GM12878 (cell line): ENCODE measurements around the gene TSPYL4. TPM values are rescaled to one million over a fixed set of nuclear protein-coding genes. Genes with fewer than 3 reads are reported as not detected.
A peak's percentile ranks its signal among the peaks of the same experiment; 100 is the strongest.

Experiments
- ATAC-seq: fragments of 200-7000 bp; cut with Tn5 transposase; 3 replicates; pipeline ENCODE4 v1.9.1; 2020; ENCODE audit warnings: mild to moderate bottlenecking, moderate library complexity
- BruUV-seq: library from RNA; stranded (reverse); fragments of 400-500 nt; replicated peaks from 2 replicates; lab custom pipeline; 2021; lab: Mats Ljungman, UMichigan
- CTCF ChIA-PET: fragments of 300-600 bp; sonication (Branson Sonifier 250); formaldehyde crosslinking; extraction: SDS; loops from one replicate; lab custom pipeline; 2021; ENCODE audit warnings: inconsistent platforms; lab: Yijun Ruan, JAX
- POLR2A ChIA-PET: fragments of 350-600 bp; formaldehyde crosslinking; extraction: SDS; loops from one replicate; lab custom pipeline; 2021; ENCODE audit warnings: inconsistent platforms; lab: Charles Lee
- RAD21 ChIA-PET: fragments of 300-600 bp; sonication (Branson Sonifier 250); formaldehyde crosslinking; loops from one replicate; lab custom pipeline; 2023; ENCODE audit warnings: antibody characterized with exemption; ENCODE audit not compliant: unreplicated experiment; lab: Charles Lee
- SMC1A ChIA-PET: fragments of 300-600 bp; sonication (Branson Sonifier 250); formaldehyde crosslinking; loops from one replicate; lab custom pipeline; 2023; ENCODE audit not compliant: unreplicated experiment, uncharacterized antibody; lab: Charles Lee
- DNase-seq: peaks from one replicate; pipeline ENCODE4 v3.0.0-alpha.2; 2011; ENCODE audit warnings: low read depth, low spot score
- FAIRE-seq: peaks from 3 replicates; lab custom pipeline; 2011; peaks lifted over from hg19 to GRCh38; lab: Jason Lieb, UNC
- H2AFZ ChIP-seq: 2 replicates; pipeline ENCODE4 v1.6.0; 2011; ENCODE audit warnings: low read depth, low read length, control low read depth; ENCODE audit not compliant: control insufficient read depth
- H3K27ac ChIP-seq: 2 replicates; pipeline ENCODE4 v1.5.1; 2011; ENCODE audit warnings: control low read depth; ENCODE audit not compliant: control insufficient read depth, insufficient read depth
- H3K27me3 ChIP-seq, 2 experiments: replicated peaks in 1 of 2; 2 replicates each; pipeline versions ENCODE4 v1.6.0 to v1.6.1; 2011; ENCODE audit warnings: low read length in 1 of 2; ENCODE audit not compliant: control insufficient read depth in 2 of 2, insufficient read depth in 2 of 2
- H3K36me3 ChIP-seq, 2 experiments: 2 replicates each; pipeline ENCODE4 v1.5.1; 2011; ENCODE audit warnings: low read length in 1 of 2; ENCODE audit not compliant: control insufficient read depth in 2 of 2, insufficient read depth in 2 of 2
- H3K4me1 ChIP-seq: 2 replicates; pipeline ENCODE4 v1.6.1; 2011; ENCODE audit warnings: mild to moderate bottlenecking, low read length, moderate library complexity, mixed read lengths; ENCODE audit not compliant: control insufficient read depth, insufficient read depth
- H3K4me2 ChIP-seq: 2 replicates; pipeline ENCODE4 v1.6.0; 2011; ENCODE audit warnings: control low read depth; ENCODE audit not compliant: control insufficient read depth, insufficient read depth
- H3K4me3 ChIP-seq: fragments of 200-600 bp; sonication (generic); 2 replicates; pipeline ENCODE4 v1.5.1; 2016
- H3K79me2 ChIP-seq: 2 replicates; pipeline ENCODE4 v1.6.0; 2011; ENCODE audit warnings: low read length; ENCODE audit not compliant: control insufficient read depth, insufficient read depth
- H3K9ac ChIP-seq: 2 replicates; pipeline ENCODE4 v1.8.0; 2011; ENCODE audit warnings: low read length, control low read depth, mixed read lengths; ENCODE audit not compliant: control insufficient read depth, insufficient read depth
- H3K9me3 ChIP-seq: replicated peaks from 3 replicates; pipeline ENCODE4 v1.5.1; 2011; ENCODE audit warnings: mild to moderate bottlenecking, low read length; ENCODE audit not compliant: control insufficient read depth, insufficient read depth
- H4K20me1 ChIP-seq: 2 replicates; pipeline ENCODE4 v1.6.0; 2011; ENCODE audit not compliant: control insufficient read depth, insufficient read depth
- BHLHE40 ChIP-seq, 2 experiments: fragments of 450-650 bp in 1 of 2; IDR thresholded peaks; 2 replicates each; pipeline ENCODE4 v1.6.1; 2011 to 2017; ENCODE audit warnings: low read depth in 2 of 2, borderline replicate concordance in 1 of 2, improper control_type of control experiment in 1 of 2, low read length in 1 of 2, mild to moderate bottlenecking in 1 of 2
- DPF2 ChIP-seq: fragments of 450-650 bp; IDR thresholded peaks from 2 replicates; pipeline ENCODE4 v1.6.1; 2017; ENCODE audit warnings: mild to moderate bottlenecking
- ETV6 ChIP-seq, 2 experiments: fragments of 450-650 bp in 1 of 2; IDR thresholded peaks in 1 of 2; conservative IDR thresholded peaks in 1 of 2; 2 replicates each; pipeline ENCODE4 v1.6.1; 2014; ENCODE audit warnings: antibody characterized with exemption in 1 of 2, borderline replicate concordance in 1 of 2, low read depth in 1 of 2, mild to moderate bottlenecking in 1 of 2, moderate library complexity in 1 of 2
- MTA2 ChIP-seq: fragments of 450-650 bp; IDR thresholded peaks from 2 replicates; pipeline ENCODE4 v1.6.1; 2016; ENCODE audit warnings: low read depth, mild to moderate bottlenecking, moderate library complexity
- MYB ChIP-seq: fragments of 150-350 bp; IDR thresholded peaks from 2 replicates; pipeline ENCODE4 v1.6.1; 2014; ENCODE audit warnings: mild to moderate bottlenecking, low read depth, low read length, borderline replicate concordance
- MYC ChIP-seq: IDR thresholded peaks from 2 replicates; pipeline ENCODE4 v1.6.1; 2011; ENCODE audit warnings: mild to moderate bottlenecking, low read length, moderate library complexity, inconsistent platforms; ENCODE audit not compliant: insufficient read depth, insufficient replicate concordance, insufficient read length, severe bottlenecking
- PAX8 ChIP-seq: fragments of 450-650 bp; IDR thresholded peaks from 2 replicates; pipeline ENCODE4 v1.6.1; 2017; ENCODE audit warnings: mild to moderate bottlenecking, moderate library complexity
- SREBF1 ChIP-seq: IDR thresholded peaks from 2 replicates; pipeline ENCODE4 v1.6.1; 2012; ENCODE audit warnings: mild to moderate bottlenecking, low read length
- SRF ChIP-seq, 2 experiments: IDR thresholded peaks; 2 replicates each; pipeline ENCODE4 v1.6.1; 2011; ENCODE audit warnings: low read depth in 2 of 2, low read length in 2 of 2, mild to moderate bottlenecking in 1 of 2, moderate library complexity in 1 of 2
- YBX1 ChIP-seq: fragments of 450-650 bp; IDR thresholded peaks from 2 replicates; pipeline ENCODE4 v1.6.1; 2016; ENCODE audit warnings: antibody characterized with exemption
- whole genome bisulfite sequencing: methylation state at CpG from one replicate; pipeline ENCODE4 v1.1.6; 2016; ENCODE audit warnings: low lambda C conversion rate; ENCODE audit not compliant: insufficient replicate concordance, insufficient coverage; ENCODE audit errors: missing lambda C conversion rate; 5-methylcytosine and 5-hydroxymethylcytosine counted together
- in situ Hi-C: fragments of 300-500 bp; cut with MboI; formaldehyde crosslinking; loops from 9 replicates; pipeline ENCODE4 v1.14.3; 2018; ENCODE audit warnings: mixed read lengths
- intact Hi-C: fragments of 100-400 bp; cut with micrococcal nuclease; formaldehyde crosslinking; loops from one replicate; pipeline ENCODE4 v1.14.2; 2022; ENCODE audit not compliant: unreplicated experiment
- polyA plus RNA-seq, 11 experiments: library from polyadenylated mRNA; depleted of rRNA in 4 of 11; unstranded in 6 of 11; stranded (reverse) in 5 of 11; fragments of >200 nt; fragmentation: Nextera tagmentation in 4 of 11; fragmentation: Illumina TruSeq in 1 of 11; extraction: Ambion mirVana in 4 of 11; extraction: Trizol in 1 of 11; gene quantifications; 1 replicate in 1 of 11; 2 replicates in 10 of 11; pipeline versions ENCODE4 v1.2.1 to v1.2.3, GENCODE V29; 2011 to 2016; ENCODE audit warnings: inconsistent platforms in 2 of 11, missing spikeins in 2 of 11, low read depth in 1 of 11
- total RNA-seq, 4 experiments: library from RNA; depleted of rRNA in 3 of 4; stranded (reverse); fragments of >200 nt in 3 of 4; fragmentation: Illumina TruSeq in 1 of 4; extraction: Trizol in 1 of 4; gene quantifications; 2 replicates each; pipeline versions ENCODE4 v1.2.1 to v1.2.3, GENCODE V29; 2013 to 2021
- TF ChIP-seq, protein P1 (sequence below): IDR thresholded peaks from 2 replicates; pipeline ENCODE4 v1.6.1; 2011; ENCODE audit warnings: low read depth, low read length, improper control_type of control experiment, borderline replicate concordance
- TF ChIP-seq, protein P2 (sequence below): IDR thresholded peaks from 2 replicates; pipeline ENCODE4 v1.6.1; 2012; ENCODE audit warnings: low read depth, low read length, improper control_type of control experiment
- TF ChIP-seq, protein P3 (sequence below): IDR thresholded peaks from 2 replicates; pipeline ENCODE4 v1.6.1; 2012; ENCODE audit warnings: low read depth, low read length, improper control_type of control experiment
- TF ChIP-seq, protein P4 (sequence below): fragments of 450-650 bp; IDR thresholded peaks from 2 replicates; pipeline ENCODE4 v1.6.1; 2017; ENCODE audit warnings: mild to moderate bottlenecking, low read depth, inconsistent platforms; ENCODE audit not compliant: poor library complexity, severe bottlenecking
- TF ChIP-seq, protein P5 (sequence below): IDR thresholded peaks from 2 replicates; pipeline ENCODE4 v1.6.1; 2011; ENCODE audit warnings: borderline replicate concordance, low read depth, mild to moderate bottlenecking, moderate library complexity, low read length; ENCODE audit not compliant: insufficient read depth, poor library complexity, severe bottlenecking

Gene TSPYL4
- total and polyA plus RNA-seq, 10 of the 15 experiments (the other 5 are each of a cell fraction or from before 2014, with no cell fraction given) = 1.5 to 27.6 (median 20.0) TPM

DNA sequence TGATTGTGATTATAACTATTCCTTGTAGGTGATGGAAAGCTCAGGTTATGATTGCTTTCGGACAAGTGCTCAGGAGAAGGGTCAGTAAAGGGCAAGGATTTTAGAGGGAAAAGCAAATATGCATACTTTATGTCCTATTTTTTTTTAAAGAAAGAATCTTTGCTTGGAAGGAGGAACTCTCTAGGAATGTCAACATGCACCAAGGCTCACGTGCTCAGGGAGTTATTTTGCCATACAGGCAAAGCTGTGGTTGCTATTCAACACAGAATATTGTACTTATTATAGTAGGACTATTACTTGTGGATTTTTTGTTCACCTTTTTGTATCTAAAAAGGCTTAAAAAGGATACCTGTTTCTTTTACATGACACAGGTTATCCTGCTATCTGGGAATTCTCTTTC, 28.8 kb upstream of the TSPYL4 start (continued):
- TF ChIP-seq, protein P1, sequence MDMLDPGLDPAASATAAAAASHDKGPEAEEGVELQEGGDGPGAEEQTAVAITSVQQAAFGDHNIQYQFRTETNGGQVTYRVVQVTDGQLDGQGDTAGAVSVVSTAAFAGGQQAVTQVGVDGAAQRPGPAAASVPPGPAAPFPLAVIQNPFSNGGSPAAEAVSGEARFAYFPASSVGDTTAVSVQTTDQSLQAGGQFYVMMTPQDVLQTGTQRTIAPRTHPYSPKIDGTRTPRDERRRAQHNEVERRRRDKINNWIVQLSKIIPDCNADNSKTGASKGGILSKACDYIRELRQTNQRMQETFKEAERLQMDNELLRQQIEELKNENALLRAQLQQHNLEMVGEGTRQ = no peak

DNA sequence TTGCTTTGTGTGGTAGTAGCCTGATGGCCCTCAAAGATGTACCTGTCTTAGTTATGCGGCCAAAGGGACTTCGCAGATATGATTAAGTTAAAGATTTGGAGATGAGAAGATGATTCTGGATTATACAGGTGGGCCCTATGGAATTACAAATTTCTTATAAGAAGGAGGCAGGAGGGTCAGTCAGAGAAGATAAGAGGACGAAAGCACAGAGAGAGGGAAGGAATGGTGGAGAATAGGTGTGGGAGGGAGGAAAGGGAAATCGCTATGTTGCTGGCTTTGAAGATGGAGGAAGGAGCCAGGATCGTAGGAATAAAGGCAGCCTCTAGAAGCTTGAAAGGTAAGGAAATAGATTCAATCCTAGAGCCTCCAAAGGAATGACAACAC, 27.1 kb upstream of the TSPYL4 start:
- ChIA-PET RAD21 (interaction anchor here (0.5 to 3.1 kb wide), 6 partner anchors 8 to 372 kb away, joined by 3 to 17 read pairs (median 4); no protein-coding TSS in a partner anchor), CTCF (interaction anchor here (0.8 to 5.4 kb wide), 14 partner anchors 10 to 364 kb away, joined by 3 to 76 read pairs (median 4); no protein-coding TSS in a partner anchor), SMC1A (interaction anchor here (0.9 to 3.9 kb wide), 8 partner anchors 9 to 252 kb away, joined by 3 to 23 read pairs (median 3); no protein-coding TSS in a partner anchor), POLR2A (interaction anchor here (0.6 to 1.2 kb wide), 6 partner anchors 8 to 297 kb away, joined by 3 to 4 read pairs (median 3); partner anchors contain the start of gene RWDD1)
- intact Hi-C loops = no loop called here
- WGBS = 92% methylated on average over 5 of the region's 5 CpGs
- FAIRE-seq (no peak), ATAC-seq (no peak), DNase-seq (no peak)
- BruUV-seq = no TSS peak
- Histone ChIP-seq H2AFZ (peak overlapping the region; percentile 97), H3K27ac (no peak overlapping the region), H4K20me1 (peaks cover 7% of the 10 kb centered on the region; the same call in 1 of the 2 replicates), H3K36me3 (no peaks in the 10 kb centered on the region), H3K9me3 (no peaks in the 10 kb centered on the region; the same call in 2 of the 3 replicates), H3K4me3 (peak overlapping the region; percentile 86; the same call in 1 of the 2 replicates), H3K79me2 (peaks cover 46% of the 10 kb centered on the region), H3K4me2 (peak overlapping the region; percentile 73), H3K27me3 (no peaks in the 10 kb centered on the region), H3K9ac (peak overlapping the region; percentile 87; the same call in 1 of the 2 replicates), H3K4me1 (no peaks in the 10 kb centered on the region)
- in situ Hi-C loops = no loop called here
- TF ChIP-seq, protein P2, sequence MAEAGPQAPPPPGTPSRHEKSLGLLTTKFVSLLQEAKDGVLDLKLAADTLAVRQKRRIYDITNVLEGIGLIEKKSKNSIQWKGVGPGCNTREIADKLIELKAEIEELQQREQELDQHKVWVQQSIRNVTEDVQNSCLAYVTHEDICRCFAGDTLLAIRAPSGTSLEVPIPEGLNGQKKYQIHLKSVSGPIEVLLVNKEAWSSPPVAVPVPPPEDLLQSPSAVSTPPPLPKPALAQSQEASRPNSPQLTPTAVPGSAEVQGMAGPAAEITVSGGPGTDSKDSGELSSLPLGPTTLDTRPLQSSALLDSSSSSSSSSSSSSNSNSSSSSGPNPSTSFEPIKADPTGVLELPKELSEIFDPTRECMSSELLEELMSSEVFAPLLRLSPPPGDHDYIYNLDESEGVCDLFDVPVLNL = no peak
- TF ChIP-seq YBX1 = no peak
- TF ChIP-seq ETV6 (conservative IDR thresholded peaks at IDR 0.05 in 1 of 2, IDR thresholded peaks at IDR 0.05 in 1 of 2; ENCODE audit: borderline replicate concordance in 1 of 2, low read depth in 1 of 2) = no peak
- no peak for TF ChIP-seq BHLHE40 (IDR thresholded peaks at IDR 0.05; ENCODE audit: borderline replicate concordance in 1 of 2, low read depth in 2 of 2, low read length in 1 of 2)
- no peak for TF ChIP-seq MTA2
- TF ChIP-seq, protein P3, sequence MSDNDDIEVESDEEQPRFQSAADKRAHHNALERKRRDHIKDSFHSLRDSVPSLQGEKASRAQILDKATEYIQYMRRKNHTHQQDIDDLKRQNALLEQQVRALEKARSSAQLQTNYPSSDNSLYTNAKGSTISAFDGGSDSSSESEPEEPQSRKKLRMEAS = no peak
- no peak for TF ChIP-seq SRF (IDR thresholded peaks at IDR 0.05; ENCODE audit: low read depth in 2 of 2, low read length in 2 of 2)
- TF ChIP-seq DPF2 = no peak
- TF ChIP-seq, protein P4, sequence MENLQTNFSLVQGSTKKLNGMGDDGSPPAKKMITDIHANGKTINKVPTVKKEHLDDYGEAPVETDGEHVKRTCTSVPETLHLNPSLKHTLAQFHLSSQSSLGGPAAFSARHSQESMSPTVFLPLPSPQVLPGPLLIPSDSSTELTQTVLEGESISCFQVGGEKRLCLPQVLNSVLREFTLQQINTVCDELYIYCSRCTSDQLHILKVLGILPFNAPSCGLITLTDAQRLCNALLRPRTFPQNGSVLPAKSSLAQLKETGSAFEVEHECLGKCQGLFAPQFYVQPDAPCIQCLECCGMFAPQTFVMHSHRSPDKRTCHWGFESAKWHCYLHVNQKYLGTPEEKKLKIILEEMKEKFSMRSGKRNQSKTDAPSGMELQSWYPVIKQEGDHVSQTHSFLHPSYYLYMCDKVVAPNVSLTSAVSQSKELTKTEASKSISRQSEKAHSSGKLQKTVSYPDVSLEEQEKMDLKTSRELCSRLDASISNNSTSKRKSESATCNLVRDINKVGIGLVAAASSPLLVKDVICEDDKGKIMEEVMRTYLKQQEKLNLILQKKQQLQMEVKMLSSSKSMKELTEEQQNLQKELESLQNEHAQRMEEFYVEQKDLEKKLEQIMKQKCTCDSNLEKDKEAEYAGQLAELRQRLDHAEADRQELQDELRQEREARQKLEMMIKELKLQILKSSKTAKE = no peak
- no peak for TF ChIP-seq PAX8
- TF ChIP-seq, protein P5, sequence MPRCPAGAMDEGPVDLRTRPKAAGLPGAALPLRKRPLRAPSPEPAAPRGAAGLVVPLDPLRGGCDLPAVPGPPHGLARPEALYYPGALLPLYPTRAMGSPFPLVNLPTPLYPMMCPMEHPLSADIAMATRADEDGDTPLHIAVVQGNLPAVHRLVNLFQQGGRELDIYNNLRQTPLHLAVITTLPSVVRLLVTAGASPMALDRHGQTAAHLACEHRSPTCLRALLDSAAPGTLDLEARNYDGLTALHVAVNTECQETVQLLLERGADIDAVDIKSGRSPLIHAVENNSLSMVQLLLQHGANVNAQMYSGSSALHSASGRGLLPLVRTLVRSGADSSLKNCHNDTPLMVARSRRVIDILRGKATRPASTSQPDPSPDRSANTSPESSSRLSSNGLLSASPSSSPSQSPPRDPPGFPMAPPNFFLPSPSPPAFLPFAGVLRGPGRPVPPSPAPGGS = no peak
- no peak for TF ChIP-seq MYC
- no peak for TF ChIP-seq SREBF1
- TF ChIP-seq MYB = no peak
